Suprapubic skin (tissue), 4 donors: ENCODE results near the gene DENND1C. TPM values are rescaled to one million over a fixed set of nuclear protein-coding genes. Genes with fewer than 3 reads are reported as not detected.

ENCODE experiments used
- DNase-seq, 2 donors: peaks; one replicate each; pipeline ENCODE4 v3.0.0-alpha.2; 2019; ENCODE audit warnings: low spot score in 2 of 2
- H3K27ac ChIP-seq: fragments of 200-600 bp; sonication (generic); one replicate; pipeline ENCODE4 v1.5.1; 2019
- H3K27me3 ChIP-seq: fragments of 200-600 bp; sonication (generic); one replicate; pipeline ENCODE4 v1.5.1; 2019
- H3K36me3 ChIP-seq: fragments of 200-600 bp; sonication (generic); one replicate; pipeline ENCODE4 v1.5.1; 2019
- H3K4me1 ChIP-seq: fragments of 200-600 bp; sonication (generic); one replicate; pipeline ENCODE4 v1.5.1; 2019
- H3K4me3 ChIP-seq: fragments of 200-600 bp; sonication (generic); one replicate; pipeline ENCODE4 v1.5.1; 2019; ENCODE audit warnings: mild to moderate bottlenecking
- H3K9me3 ChIP-seq: fragments of 200-600 bp; sonication (generic); one replicate; pipeline ENCODE4 v1.5.1; 2019
- CTCF ChIP-seq, 2 donors: fragments of 200-600 bp in 1 of 2; fragments of 450-650 bp in 1 of 2; sonication (generic) in 1 of 2; IDR thresholded peaks; one replicate each; pipeline ENCODE4 v1.5.1; 2016 to 2019; ENCODE audit warnings: antibody characterized with exemption in 2 of 2, mild to moderate bottlenecking in 1 of 2, moderate library complexity in 1 of 2
- EP300 ChIP-seq: sonication (generic); formaldehyde crosslinking; IDR thresholded peaks from one replicate; pipeline ENCODE4 v1.6.1; 2017; ENCODE audit warnings: antibody characterized with exemption
- POLR2A ChIP-seq, 2 donors: fragments of 450-650 bp; IDR thresholded peaks; one replicate each; pipeline ENCODE4 v1.6.1; 2017; ENCODE audit warnings: antibody characterized with exemption in 2 of 2, mild to moderate bottlenecking in 2 of 2, moderate library complexity in 2 of 2
- POLR2AphosphoS5 ChIP-seq, 3 donors: sonication (generic); formaldehyde crosslinking; IDR thresholded peaks; one replicate each; pipeline ENCODE4 v1.6.1; 2017; ENCODE audit warnings: antibody characterized with exemption in 3 of 3
- WGBS: methylation state at CpG from one replicate; pipeline ENCODE4 v1.1.5; 2018; 5-methylcytosine and 5-hydroxymethylcytosine counted together
- total RNA-seq, 4 donors: library from RNA; depleted of rRNA; stranded (reverse); fragments of >200 nt; gene quantifications; one replicate each; pipeline ENCODE4 v1.1.0, GENCODE V29; 2016

DENND1C gene
- total RNA-seq, 4 donors from 2014 or later, result 0.23 to 3.7 (median 1.5) TPM

DNA sequence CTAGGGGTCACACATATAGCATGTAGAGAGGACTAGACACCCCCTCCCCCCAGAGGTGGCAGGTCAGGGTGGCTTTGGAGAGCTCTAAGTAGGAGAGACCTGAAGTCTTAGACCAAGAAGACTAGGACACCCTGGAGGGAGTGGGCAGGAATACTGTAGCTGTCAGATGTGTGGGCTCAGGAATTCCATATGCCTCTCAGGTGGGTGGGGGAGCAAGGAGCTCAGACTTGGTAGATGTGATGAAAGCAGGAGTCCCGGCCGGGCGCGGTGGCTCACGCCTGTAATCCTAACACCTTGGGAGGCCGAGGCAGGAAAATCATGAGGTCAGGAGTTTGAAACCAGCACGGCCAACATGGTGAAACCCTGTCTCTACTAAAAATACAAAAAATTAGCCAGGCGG lies 15.9 kb downstream of the DENND1C start:
- no peak overlapping the region for H3K4me3 ChIP-seq
- no peaks in the 10 kb centered on the region for H3K9me3 ChIP-seq
- 96% methylated on average over 8 of the region's 8 CpGs for WGBS
- TF ChIP-seq POLR2AphosphoS5 (IDR thresholded peaks at IDR 0.05) (no peak), POLR2A (IDR thresholded peaks at IDR 0.05) (no peak), CTCF (IDR thresholded peaks at IDR 0.05) (no peak)
- H3K4me1 ChIP-seq, result peaks cover 24% of the 10 kb centered on the region
- no peak overlapping the region for H3K27ac ChIP-seq
- peaks cover 7% of the 10 kb centered on the region for H3K36me3 ChIP-seq
- H3K27me3 ChIP-seq, result peaks cover 12% of the 10 kb centered on the region
- no peak for DNase-seq

DNA sequence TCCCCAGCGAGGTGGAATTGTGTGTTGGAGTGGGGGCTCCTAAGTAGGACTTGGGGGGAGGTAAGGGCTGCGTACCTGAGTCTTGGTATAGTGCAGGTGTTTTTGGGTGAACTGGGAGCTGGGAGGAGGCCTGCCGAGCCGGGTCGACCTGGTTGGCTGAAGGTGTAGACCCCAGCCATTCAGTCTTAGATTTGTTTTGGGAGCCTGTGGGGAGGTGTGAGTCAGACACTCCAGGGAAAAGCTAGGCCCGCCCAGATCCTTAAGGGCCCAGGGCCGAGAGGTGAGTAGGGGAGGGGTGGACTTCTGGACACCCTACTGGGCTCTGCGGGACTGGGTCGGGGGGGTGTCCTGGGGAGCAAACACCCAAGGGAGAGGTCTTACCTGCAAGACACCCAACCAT lies 16.6 kb downstream of the DENND1C start:
- WGBS, result 36% methylated on average over 9 of the region's 9 CpGs
- H3K27ac ChIP-seq, result no peak overlapping the region
- no peak for DNase-seq
- peaks cover 12% of the 10 kb centered on the region for H3K27me3 ChIP-seq
- H3K9me3 ChIP-seq, result no peaks in the 10 kb centered on the region
- H3K4me3 ChIP-seq, result peak overlapping the region; percentile 59
- H3K36me3 ChIP-seq, result peaks cover 7% of the 10 kb centered on the region
- peaks cover 27% of the 10 kb centered on the region for H3K4me1 ChIP-seq
- TF ChIP-seq POLR2A (IDR thresholded peaks at IDR 0.05), result no peak
- TF ChIP-seq EP300, result no peak
- no peak for TF ChIP-seq POLR2AphosphoS5 (IDR thresholded peaks at IDR 0.05)
- TF ChIP-seq CTCF (IDR thresholded peaks at IDR 0.05), result no peak

- Histone ChIP-seq H3K9me3 (no peaks in the 10 kb centered on the region), H3K27ac (peak within 1 kb of the TSS; percentile 77), H3K27me3 (peaks cover 12% of the 10 kb centered on the region), H3K4me3 (peak within 1 kb of the TSS; percentile 59), H3K4me1 (peaks cover 34% of the 10 kb centered on the region), H3K36me3 (peaks cover 7% of the 10 kb centered on the region)
- 7% methylated on average over 29 of the region's 65 CpGs for WGBS
- peak; percentile 83 to 90 for DNase-seq
- TF ChIP-seq POLR2AphosphoS5 (IDR thresholded peaks at IDR 0.05) (no peak), CTCF (IDR thresholded peaks at IDR 0.05) (no peak), EP300 (no peak), POLR2A (IDR thresholded peaks at IDR 0.05) (no peak)
Observed at GRCh38 chr19:6464070-6464873, 17.3 kb downstream of the DENND1C start, which contains the start of gene CRB3. CRB3 (plus strand) TSS chr19:6464271; CDS start chr19:6464702, 431 bp downstream.

GRCh38 chr19:6460099-6460884 lies 21.3 kb downstream of the DENND1C start:
- H3K4me3 ChIP-seq, result peak overlapping the region; percentile 85
- no peaks in the 10 kb centered on the region for H3K9me3 ChIP-seq
- WGBS, result 0% methylated on average over 42 of the region's 57 CpGs
- peaks cover 7% of the 10 kb centered on the region for H3K36me3 ChIP-seq
- peak; percentile 97 to 98 for DNase-seq
- peaks cover 46% of the 10 kb centered on the region for H3K4me1 ChIP-seq
- peak overlapping the region; percentile 51 for H3K27ac ChIP-seq
- peaks cover 12% of the 10 kb centered on the region for H3K27me3 ChIP-seq
- TF ChIP-seq POLR2AphosphoS5 (IDR thresholded peaks at IDR 0.05), result peak in 1 of 3 donors; percentile 22
- TF ChIP-seq CTCF (IDR thresholded peaks at IDR 0.05), result peak; percentile 48 to 66
- no peak for TF ChIP-seq POLR2A (IDR thresholded peaks at IDR 0.05)
- TF ChIP-seq EP300, result no peak
